Tibial nerve (tissue), 3 donors: ENCODE results near the gene S100A13.

ENCODE experiments used
- POLR2A ChIP-seq, 2 donors: fragments of 450-650 bp; IDR thresholded peaks; one replicate each; pipeline ENCODE4 v1.6.1; 2017; ENCODE audit warnings: antibody characterized with exemption in 2 of 2, mild to moderate bottlenecking in 2 of 2, moderate library complexity in 2 of 2
- TF ChIP-seq, protein P1 (sequence below), 5 experiments: fragments of 200-600 bp in 3 of 5; fragments of 450-650 bp in 2 of 5; sonication (generic) in 3 of 5; IDR thresholded peaks; one replicate each; pipeline ENCODE4 v1.5.1; 2016 to 2019; ENCODE audit warnings: antibody characterized with exemption in 5 of 5, mild to moderate bottlenecking in 3 of 5, moderate library complexity in 2 of 5

DNA sequence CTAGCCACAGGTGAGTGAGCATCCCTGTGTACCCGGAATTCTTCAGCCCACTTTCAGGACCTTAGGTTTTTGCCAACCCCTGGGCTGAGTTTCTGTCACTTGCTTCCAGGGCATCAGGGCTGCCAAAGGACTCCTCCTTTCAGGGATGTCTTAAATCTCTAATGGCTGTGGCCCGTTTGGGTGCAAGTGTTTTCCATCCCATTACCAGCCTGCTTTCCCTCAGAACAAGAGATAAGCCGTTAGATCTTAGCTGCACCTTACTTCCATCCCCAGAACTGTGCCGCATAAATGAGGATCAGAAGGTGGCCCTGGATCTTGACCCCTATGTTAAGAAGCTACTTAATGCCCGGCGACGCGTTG, 31.9 kb upstream of the S100A13 start:
- TF ChIP-seq POLR2A (IDR thresholded peaks at IDR 0.05), result no peak
- TF ChIP-seq, protein P1, sequence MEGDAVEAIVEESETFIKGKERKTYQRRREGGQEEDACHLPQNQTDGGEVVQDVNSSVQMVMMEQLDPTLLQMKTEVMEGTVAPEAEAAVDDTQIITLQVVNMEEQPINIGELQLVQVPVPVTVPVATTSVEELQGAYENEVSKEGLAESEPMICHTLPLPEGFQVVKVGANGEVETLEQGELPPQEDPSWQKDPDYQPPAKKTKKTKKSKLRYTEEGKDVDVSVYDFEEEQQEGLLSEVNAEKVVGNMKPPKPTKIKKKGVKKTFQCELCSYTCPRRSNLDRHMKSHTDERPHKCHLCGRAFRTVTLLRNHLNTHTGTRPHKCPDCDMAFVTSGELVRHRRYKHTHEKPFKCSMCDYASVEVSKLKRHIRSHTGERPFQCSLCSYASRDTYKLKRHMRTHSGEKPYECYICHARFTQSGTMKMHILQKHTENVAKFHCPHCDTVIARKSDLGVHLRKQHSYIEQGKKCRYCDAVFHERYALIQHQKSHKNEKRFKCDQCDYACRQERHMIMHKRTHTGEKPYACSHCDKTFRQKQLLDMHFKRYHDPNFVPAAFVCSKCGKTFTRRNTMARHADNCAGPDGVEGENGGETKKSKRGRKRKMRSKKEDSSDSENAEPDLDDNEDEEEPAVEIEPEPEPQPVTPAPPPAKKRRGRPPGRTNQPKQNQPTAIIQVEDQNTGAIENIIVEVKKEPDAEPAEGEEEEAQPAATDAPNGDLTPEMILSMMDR (IDR thresholded peaks at IDR 0.05), result no peak
